Measurements from ENCODE around the gene CASZ1.

CASZ1 gene

GRCh38 chr1:10593750-10594149, 202.7 kb downstream of the CASZ1 start:
- DNase-seq, result no peak

- no peak for DNase-seq
Measured at GRCh38 chr1:10592373-10592772, 204.1 kb downstream of the CASZ1 start.

- DNase-seq, result no peak
Measured at GRCh38 chr1:10591010-10591409, 205.4 kb downstream of the CASZ1 start.

- no peak for DNase-seq
Measured at GRCh38 chr1:10589074-10589473, 207.4 kb downstream of the CASZ1 start.

GRCh38 chr1:10588640-10589039, 207.8 kb downstream of the CASZ1 start:
- DNase-seq, result no peak

Data from NCI-H345 (cell line).